ENCODE measurements around the gene PSMA5.
"Not testable (repeated sequence)": the region's sequence is repeated elsewhere in the genome, so short reads cannot be mapped to it uniquely, and the experiment has no call there.

Gene PSMA5

DNA sequence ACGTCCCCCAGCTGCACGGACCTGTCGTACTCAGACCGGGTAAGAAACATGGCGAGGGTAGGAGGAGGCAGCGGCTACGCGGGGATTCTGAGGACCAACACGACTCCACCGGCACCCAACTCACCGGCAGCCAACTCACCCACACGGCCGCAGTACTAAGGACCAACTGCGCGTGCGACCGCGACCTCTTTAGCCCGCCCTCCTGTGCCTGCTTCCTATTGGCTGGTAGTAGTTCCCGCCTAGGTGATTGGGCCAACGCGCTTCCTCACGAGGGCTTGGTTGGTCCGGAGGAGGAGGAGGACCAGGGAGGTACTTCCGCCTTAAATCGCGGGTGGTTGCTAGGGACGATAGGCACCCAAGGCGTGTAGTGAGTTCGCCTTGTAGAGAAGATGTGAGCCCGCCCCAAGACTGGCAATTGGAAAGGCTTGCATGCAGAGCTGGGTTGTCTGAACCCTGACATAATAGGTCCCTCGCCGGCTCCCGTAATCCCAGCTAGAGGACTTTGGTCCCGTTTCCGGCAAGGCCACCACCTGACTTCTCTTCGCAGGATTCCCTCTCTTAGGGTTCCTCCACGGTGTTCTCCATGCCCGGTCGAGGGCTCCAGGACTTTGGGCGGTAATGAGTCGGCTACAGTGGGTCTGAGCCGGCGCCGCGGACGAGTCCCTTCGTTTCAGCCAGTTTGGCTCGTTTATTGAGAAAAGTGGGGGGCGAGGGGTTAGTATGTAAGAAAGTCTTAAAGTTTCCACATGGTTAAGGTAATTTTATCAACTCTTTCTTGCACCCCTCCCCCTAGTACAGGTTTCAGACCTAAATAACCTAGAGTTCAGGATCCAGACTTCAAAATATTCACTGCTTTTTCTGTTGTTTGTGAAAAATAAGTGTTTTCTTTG, at the start of gene PSMA5:
TSS of gene PSMA5 (minus strand) at position 168 of the 890 bp plus-strand sequence. CDS start at position 50, 118 bp downstream.
- DNase-seq = peak; percentile 97

DNA sequence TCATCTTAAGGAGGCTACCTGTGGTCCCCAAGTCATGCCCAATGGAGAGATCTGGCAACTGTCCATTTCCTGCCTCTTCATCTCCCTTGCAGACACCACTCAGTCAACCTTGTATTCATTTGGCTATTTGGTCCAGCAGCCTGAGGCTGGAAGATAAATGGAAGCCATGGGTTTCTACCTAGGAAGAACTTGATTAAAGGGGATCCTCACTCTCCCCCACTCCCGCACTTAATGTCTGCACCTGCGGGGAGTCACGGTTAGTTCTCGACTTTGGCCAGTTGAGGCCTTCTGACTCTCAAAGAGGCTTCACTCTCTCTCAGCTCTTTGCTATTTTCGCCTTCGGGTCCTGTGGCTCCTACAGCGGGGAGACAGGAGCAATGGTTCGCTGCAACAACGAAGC, 49.0 kb upstream of the PSMA5 start:
- no peak for DNase-seq

DNA sequence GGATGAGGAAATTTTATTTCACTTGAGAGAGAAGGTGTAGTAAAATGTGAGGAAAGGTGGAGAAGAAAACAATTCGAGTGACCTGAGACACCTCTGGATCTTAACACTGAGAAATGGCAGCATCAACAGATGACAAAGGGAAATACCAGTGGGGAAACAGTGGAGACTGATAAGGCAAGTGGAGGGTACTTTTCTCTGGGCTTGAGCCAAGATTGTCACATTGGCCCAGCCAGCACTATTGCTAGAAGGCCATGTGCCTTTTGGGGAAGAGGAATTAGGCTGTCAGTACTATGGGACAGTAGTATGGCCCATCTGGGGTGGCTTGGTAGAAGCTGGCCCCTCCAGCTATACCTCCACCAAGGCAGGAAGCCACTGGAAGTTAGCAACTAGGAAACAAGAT, 48.4 kb upstream of the PSMA5 start:
- DNase-seq = no peak

DNA sequence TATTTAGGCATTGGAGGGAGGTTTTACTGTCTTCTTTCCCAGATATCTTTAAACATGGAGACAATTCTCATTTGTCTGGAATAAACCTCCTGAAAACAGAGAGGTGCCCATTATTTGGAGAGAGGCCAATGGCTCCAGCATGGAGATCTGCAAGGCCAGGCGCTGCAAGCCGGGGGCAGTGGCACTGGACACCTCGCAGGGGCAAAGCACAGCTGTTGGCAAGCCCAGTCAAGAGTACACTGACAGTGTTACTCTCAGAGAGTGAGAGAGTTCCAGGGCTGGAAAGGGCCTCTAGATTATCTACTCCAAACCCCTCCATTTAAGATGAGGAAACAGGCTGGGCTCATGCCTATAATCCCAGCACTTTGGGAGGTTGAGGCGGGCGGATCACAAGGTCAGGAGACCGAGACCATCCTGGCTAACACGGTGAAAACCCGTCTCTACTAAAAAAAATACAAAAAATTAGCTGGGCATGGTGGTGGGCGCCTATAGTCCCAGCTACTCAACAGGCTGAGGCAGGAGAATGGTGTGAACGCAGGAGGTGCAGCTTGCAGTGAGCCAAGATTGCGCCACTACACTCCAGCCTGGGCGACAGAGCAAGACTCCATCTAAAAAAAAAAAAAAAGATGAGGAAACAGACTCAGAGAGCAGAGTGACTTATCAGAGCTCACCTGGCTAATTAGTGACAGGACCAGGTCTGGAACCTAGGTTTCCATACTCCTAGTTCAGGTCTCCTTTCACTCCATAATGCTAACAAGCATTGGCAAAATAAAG, 47.2 kb upstream of the PSMA5 start:
- not testable (repeated sequence) for DNase-seq

DNA sequence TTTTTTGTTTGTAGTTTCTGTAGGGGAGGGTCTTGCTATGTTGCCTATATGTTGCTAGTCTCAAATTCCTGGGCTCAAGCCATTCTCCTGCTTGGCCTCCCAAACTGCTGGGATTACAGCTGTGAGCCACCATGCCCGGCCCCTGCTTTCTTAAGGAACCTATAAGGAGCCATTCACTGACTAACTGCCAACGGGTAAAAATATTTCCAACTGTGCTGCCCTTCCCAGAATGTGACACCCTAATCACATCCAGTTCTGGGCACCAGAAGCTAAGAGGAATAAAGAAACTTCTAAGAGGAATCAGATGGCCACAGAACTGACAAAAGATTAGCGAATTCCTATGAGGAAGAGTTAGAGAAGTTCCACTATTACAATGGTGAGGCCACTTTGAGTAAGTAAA, 46.5 kb upstream of the PSMA5 start:
- DNase-seq = no peak

DNA sequence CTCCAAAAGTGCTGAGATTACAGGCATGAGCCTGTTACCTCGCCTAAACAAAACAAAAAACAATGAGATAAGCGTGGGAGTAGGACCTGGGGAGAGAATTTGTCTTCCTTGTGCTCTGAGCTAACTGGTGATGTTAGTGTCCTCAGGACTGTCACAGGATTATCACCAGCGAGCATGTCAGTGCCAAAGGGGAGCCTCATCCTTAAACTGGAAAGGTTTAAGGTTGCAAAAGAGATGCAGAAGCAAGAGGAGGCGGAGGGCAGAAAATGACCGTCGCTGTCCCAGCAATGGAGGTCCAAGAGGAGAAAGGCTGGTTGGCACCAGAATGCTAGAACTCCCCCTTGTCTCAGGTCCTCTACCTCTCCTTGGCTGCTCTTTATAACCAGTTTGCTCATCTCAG, 44.0 kb upstream of the PSMA5 start:
- no peak for DNase-seq

DNA sequence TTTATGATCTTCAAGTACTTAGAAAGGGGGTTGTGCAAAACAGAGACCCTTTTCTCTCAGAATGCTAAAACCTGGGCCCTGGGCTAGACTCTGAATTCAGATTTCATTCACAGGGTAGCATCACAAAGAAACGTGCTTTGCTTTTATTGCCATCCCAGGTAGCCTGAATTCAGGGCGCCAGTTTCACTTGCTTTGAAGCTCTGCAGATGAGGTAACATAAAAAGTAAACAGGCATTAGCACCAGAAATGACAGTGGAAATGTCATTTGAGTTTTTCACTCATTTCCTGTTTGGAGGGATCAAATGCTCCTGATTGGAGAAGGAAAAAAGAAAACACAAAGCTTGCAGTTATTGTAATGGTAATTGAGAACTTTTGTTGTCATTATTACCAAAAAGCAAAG, 42.7 kb upstream of the PSMA5 start:
- DNase-seq = no peak

DNA sequence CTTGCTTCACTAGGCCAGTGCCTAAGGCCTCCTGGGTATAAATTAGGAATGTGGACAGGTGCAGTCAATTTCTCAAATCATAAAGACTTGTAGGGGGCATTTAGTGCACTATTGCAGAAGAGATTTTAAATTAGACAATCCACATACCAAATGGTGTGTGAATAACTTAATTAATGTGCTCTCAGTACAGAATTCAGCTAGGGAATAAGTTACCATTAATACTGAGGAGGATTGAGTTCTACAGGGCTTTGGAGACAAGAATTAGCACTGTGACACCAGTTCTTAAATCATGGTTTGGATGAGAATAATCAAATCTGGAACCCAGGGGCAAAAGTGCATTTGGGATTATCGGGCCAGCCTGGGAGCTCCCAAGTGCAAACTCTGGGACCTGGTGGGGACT, 41.8 kb upstream of the PSMA5 start:
- DNase-seq = no peak

DNA sequence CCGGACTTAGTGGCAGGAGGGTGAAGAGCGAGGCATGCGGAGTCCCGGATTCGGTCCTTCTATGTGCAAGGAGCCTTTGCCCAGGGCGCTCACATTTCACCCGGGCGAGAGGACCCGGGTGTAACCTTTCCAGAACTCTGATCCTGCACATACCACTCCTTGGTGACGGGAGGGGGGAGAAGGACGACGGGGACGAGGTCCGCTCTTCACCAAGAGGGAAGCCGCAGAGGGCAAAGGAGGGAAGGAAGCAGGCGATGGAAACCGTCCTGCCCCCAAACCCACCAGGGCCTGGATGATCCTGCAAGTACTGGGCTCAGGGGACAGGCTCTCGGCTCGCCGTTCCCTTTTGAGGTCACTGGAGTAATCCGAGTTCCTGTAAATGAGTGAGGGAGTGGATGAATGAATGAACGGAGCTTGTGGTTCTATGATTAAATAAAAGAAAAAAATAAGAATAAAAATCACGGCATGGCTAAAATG, 41.1 kb upstream of the PSMA5 start:
- DNase-seq = no peak

DNA sequence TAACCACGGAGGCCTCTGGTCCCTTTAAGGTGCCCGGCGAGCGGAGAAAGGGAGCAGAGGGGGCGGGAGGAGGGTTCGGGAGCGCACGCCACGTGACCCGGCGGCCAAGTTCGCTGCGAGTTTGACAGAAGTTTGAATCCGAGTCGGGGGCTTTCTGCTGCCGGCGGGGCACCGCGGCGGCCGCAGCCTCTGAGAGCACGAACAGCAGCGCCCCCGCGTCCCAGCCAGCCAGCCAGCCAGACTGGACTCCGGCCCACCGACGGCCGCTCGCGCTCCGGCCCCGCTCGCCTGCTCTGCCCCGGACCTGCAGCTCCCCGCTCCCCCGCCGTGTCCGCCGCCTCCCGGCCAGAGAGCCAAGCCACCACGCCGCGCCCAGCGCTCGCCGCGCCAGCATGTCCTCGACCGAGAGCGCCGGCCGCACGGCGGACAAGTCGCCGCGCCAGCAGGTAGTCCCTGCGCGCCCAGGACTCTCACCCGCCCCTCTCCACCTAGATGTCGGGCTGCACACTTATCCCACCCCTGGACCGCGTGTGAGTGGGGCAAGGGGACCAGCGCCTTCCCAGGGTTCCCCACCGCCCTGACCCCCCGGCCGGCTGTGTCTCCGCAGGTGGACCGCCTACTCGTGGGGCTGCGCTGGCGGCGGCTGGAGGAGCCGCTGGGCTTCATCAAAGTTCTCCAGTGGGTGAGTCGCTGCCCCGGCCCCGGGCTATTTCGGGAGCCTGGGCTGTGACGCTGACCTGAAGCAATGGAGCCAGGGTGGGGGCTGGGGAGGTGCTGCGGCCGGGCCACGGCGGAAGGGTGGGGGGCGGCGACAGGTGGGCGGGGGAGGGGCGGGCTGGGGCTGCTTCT, 40.4 kb upstream of the PSMA5 start, which contains the start of gene SYPL2:
TSS of gene SYPL2 (plus strand) at position 95 of the 849 bp plus-strand sequence. CDS start at position 393, 298 bp downstream.
- no peak for DNase-seq

DNA sequence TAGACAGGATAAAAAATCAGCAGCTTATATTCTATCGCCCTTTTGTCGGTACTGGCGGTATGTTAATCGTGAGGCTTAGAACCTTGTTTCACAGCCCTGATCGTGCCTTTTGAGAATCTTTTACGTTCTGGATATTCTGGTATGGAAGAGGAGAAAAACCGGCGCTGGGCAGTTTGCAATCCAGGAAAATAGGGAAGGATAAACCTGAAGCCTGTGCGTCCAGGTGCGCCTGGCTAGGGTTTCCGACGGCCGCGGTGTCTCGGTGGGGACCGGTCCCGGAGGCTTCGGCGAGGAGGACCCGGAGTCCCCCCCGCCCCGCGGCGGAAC, 39.8 kb upstream of the PSMA5 start:
- DNase-seq = no peak

DNA sequence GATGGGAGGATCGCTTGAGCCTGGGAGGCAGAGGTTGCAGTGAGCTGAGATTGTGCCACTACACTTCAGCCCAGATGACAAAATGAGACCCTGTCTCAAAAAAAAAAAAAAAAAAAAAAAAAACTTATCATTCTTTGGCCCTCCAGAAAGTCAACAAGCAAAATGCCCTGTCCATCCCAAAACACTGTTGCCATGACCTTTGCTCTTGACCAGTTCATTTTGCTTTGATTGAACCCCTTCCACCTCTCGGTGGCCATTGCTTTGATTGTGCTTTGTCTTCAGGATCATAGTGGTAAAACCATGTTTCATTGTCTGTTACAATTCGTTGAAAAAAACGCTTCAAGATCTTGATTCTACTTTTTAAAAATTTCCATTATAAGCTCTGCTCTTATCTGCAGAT, 31.6 kb upstream of the PSMA5 start:
- DNase-seq = no peak

DNA sequence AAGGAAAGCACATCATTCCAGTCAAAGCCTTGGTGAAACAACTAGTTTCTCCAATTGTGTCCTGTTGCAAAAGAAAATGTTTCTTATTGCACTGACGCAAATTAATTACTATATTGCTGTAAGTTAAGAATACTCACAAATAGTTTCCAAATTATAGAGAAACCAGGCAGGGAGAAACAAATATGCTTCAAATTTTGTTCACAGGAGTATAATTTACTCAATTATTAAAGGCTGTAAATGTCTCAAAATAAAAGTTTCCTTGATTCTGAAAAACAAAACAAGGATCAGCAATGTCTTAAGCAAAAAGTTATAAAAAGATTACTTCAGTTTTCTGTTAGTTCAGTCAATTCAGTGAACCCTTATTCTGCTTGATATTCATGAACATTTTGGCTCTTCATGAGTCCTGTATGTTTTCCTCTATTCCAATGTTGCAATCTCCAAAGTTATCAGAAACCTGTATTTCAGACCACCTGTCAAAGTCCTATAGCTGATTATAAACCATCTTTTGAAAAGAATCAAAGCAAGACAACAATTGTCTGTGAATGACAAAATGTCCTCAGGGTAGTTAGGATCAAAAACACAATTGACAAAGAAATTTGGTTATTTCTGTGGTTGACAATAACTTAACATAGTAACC, 28.4 kb upstream of the PSMA5 start:
- DNase-seq = no peak

DNA sequence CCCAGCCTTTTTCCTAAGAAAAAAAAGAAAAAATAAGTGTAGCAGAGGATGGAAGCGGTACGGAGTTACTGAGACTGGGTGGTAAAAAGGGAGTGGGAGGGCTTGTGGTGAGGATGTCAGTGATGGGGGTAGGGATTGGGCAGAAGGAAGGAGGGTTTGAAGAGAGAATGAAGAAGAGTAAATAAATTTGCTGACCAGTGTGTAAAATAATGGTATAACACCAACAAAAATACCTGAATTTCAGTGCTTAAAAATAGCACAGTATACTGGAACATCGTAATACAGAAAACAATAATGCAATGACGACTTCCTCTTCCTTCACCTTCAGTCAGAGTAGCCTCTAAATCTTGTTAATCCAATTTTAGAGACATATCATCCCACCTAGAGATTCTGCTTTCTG, 21.3 kb upstream of the PSMA5 start:
- no peak for DNase-seq

DNA sequence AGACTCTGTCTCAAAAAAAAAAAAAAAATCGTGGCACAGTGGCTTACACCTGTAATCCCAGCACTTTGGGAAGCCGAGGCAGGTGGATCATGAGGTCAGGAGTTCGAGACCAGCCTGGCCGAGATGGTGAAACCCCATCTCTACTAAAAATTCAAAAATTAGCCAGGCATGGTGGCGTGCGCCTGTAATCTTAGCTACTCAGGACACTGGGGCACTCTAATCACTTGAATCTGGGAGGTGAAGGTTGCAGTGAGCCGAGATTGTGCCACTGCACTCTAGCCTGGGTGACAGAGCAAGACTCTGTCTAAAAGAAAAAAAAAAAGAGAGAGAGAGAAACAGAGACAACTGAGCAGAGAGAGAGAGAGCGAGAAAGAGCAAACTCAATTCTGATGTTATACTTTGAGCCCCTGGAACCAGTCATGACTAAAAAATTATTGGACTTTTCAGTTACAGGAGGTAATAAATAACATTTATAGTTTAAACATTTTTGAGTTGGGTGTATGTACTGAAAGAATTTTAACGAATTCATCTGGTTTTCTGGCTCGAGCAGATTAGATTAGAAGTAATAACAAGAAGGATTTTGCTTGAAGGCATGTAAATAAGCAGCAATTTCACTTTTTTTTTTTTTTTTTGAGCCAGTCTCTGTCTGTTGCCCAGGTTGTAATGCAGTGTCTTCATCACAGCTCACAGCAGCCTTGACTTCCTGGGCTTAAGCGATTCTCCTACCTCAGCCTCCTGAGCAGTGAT, 19.9 kb upstream of the PSMA5 start:
- DNase-seq = not testable (repeated sequence)

DNA sequence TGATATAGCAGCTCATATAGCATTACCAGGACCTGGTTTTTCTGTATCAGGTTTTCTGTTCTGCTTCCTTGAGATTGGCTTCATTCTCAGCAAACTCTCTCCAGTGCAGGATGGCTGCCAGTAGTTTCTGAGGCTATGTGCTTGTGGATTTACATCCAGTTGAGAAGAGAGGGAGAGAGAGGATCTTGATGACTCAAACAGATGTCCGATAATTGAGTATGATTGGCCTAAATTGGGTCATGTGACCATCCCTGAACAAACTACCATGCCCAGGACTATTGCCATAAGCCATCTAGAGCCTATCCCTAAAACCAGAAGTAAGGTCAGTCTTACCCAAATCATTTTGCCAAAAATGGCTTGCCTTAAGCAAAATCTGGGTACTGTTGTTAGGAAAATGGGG, 18.1 kb upstream of the PSMA5 start:
- DNase-seq = no peak

DNA sequence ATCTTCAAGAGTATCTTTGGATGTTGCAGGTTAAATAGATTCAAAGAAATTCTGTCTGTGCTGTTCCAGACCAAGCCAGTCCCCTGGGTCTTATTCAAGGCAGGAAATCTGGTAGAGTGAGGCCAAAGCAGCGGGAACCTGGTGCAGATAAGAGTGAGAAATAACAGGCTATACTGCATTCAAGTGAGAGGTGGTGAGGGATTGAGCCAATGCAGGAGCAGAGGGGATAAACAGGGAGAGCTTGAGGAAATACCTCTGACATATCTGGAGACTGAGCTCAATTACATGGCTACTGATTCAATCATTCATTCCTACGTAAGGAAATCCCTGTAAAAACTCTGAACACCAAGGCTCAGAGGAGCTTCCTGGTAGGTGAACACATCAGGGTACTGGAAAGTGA, 17.2 kb upstream of the PSMA5 start:
- DNase-seq = no peak

DNA sequence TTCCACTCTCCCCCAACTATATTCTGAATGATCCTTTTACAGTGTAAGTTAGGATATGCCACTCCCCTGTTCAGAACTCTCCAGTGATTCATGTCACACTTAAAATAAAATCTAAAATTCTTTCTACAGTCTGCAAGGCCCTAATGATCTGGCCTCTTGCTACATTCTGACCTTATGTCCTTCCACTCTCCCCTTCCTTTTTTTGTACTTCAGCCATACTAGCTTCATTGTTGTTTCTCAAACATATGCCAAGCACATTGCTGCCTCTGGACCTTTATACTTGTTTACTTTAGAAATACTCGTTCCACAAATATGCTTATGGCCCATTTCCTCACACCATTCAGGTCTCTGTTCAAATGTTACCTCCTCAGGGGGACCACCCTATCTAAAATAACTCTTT, 14.8 kb upstream of the PSMA5 start:
- no peak for DNase-seq

DNA sequence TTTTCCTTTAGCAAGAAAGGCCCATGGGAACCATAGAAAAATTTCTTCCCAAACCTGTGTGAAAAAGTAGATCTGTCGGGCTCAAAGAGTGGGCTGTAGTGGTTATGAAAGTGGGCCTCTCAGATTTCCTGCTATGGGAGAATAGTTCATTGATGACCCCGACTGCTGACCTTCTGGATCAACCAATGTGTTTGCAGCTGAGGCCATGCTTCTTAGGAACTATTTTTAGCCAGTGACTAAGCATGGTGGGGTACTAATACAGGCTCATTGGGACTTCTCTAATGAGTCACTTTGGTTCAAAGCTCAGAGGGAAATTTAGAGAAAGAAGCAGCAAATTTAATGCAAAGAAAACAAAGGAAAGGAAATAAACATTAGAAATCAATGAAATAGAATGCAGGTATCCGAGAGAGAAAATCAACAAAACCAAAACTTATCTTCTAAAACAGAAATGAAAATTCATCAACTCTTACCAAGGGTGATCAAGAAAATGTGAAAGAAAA, 12.6 kb upstream of the PSMA5 start:
- no peak for DNase-seq

DNA sequence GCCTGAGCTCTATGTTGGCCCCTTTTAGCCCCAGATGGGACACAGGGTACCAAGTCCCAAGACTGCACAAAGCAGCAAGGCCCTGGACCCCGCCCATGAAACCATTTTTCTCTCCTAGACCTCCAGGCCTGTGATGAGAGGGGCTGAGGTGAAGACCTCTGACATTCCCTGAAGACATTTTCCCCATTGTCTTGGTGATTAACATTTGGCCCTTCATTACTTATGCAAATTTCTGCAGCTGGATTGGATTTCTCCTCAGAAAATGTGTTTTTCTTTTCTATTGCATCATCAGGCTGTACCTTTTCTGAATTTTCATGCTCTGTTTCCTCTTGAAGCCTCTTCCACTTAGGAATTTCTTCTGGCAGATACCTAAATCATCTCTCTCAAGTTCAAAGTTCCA, 8.2 kb upstream of the PSMA5 start:
- no peak for DNase-seq

DNA sequence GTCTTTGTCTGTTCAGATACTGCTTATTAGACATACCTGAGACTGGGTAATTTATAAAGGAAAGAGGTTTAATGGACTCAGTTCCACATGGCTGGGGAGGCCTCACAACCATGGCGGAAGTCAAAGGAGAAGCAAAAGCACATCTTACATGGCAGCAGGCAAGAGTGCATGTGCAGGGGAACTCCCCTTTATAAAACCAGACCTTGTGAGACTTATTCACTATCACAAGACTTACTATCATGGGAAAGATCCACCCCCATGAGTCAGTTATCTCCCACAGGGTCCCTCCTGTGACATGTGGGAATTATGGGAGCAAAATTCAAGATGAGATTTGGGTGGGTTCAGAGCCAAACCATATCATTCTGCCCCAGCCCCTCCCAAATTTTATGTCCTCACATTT, 7.1 kb upstream of the PSMA5 start:
- no peak for DNase-seq

DNA sequence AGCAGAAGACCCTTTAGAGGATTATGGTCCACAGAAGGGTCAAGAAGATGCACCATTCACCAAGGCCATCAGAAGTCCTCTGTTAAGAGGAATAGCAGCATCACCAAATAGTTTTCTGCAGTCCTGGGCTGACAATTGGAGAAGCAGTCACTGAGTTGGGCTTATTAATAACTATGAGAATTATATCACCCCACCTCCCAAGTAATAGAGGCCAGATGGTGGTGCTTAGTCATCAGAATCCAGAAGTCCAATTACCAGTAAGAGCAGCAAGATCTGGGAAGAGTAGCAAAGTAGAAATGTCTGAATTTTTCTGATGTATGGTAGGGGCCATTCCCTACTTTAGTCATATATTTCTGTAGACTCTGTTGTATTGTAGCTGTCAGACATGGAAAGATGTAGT, 6.1 kb upstream of the PSMA5 start:
- DNase-seq = no peak

Data from RPMI8226 (cell line).